ENCODE results near the gene DDX25.

DDX25 gene

DNA sequence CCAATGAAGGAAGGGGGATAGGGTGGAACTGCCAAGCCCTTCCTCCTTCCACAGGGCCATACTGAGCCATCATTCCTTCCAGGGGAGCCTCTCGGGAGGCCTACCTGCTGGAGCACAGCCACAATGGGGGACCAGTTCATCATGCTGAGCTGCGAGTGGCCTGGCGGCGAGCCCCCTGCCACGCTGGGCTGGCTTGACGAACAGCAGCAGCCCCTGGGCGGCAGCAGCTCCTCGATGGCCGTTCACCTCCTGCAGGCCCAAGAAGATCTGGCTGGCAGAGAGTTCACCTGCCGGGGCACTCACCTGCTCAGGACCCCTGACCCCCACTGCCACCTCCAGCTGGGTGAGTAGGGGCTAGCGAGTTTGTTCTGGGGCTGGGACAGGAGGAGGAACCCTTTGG, 47.4 kb downstream of the DDX25 start:
- no peak for DNase-seq

- DNase-seq, result no peak
These were observed 48.3 kb downstream of the DDX25 start for GRCh38 chr11:125952559-125952958.

GRCh38 chr11:125952973-125953372, 48.7 kb downstream of the DDX25 start:
- no peak for DNase-seq

GRCh38 chr11:125953401-125953935, 49.2 kb downstream of the DDX25 start:
- DNase-seq, result no peak

DNA sequence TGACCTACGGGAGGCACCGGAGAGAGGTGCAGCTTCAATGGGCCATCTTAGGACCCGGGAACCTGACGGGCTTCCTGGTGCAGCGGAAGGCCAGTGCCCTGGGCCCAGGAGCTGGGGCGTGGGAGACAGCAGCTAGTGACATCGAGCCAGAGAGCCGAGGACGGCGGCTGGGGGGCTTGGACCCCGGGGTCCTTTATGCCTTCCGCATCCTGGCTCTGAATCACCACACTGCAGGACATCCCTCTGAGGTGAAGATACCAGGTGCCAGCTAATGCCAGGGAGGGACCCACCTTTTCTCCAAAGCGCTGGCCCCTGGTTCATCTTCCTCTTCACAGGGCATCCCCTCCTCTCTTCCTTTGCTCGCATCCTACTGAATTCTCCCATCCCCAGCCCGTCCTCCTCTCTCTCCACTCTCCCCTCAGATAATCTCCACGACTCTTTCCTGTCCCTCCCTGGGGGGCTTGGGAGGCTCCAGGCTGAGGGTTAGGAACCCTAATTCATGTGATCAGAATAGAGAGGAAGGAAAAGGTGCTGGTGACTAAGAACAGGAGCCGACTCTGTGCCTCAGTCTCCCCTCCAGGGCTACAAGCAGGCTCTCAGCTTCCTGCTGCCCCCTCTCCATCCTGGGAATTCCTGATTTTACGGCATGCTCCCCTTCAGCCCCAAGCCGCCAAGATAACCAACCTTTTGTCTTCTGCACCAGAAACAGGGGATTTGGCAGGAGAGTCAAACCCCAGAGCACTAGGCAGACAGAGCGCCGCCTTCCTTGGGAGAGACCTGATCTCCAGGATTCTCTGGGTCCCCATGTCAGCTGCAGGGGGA, 50.0 kb downstream of the DDX25 start:
- no peak for DNase-seq

DNA sequence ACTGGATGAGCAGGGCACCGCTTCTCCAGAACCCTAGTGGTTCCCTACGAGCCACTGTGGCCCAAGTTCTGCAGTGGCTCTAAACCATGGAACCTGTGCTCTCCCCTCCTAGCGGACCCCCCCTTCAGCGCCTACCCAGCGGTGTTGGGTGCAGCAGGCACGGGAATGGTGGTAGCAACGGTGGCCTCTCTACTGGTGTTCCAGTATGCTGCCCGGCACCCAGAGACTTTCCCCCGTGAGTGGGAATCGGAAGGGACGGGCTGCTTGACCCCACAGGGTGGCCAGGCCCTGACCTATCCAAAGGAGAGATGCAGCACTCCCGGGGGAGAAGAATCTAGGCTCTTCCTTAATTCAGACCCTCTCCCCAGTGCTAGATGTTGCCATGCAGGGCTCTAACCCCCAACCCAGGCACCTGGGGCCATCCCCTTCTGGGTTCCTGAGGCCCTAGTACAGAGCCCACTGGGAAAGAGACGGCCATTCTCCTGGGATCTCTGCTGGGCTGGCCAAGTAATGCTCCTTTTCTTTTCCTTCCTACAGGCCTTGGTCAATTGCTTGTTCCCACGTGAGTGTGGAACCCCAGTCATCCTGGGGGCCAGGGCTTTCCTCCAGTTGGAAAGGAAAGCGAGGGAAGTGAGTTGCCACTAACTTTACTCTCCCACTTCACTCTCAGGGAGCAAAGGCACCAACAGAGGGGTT, 50.8 kb downstream of the DDX25 start:
- no peak for DNase-seq

DNA sequence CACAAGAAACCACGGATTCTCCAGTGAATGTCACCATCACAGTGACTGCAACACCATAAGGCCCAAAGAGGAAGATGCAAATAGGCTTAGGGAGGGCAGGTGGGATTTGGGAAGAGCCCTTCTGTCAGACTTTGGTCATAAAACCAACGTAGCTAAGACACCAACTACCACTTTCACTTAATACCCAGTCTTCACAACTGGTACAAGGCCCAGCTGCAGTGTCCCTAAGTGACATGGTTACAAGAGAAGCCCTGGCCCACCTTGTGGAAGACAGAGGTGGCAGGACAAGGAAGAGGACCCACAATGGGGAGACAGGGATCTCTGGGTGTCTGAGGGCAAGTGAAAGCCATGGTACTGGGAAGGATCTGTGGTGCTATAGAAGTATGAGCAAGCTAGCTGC, 51.5 kb downstream of the DDX25 start:
- no peak for DNase-seq

- DNase-seq, result no peak
These were observed 52.3 kb downstream of the DDX25 start for GRCh38 chr11:125956391-125957134.

- no peak for DNase-seq
These were observed 53.5 kb downstream of the DDX25 start for GRCh38 chr11:125957618-125958332.

GRCh38 chr11:125958872-125959400, 54.6 kb downstream of the DDX25 start:
- no peak for DNase-seq

GRCh38 chr11:125959511-125959910, 55.2 kb downstream of the DDX25 start:
- DNase-seq, result no peak

DNA sequence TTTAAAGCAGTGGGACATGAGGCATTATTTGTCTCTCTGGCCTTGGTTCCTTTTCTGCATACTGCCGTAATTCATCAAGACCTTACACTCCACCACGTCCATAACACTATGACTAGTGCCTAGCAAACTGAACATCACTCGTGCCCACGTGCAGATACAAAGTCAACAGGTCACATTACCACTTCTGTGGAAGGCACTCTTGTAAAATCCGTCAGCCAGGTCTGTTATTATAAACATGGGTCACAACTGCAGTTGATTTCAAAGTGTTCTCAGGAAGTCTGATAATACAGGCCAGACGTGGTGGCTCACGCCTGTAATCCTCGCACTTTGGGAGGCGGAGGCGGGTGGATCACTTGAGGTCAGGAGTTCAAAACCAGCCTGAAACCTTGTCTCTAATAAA, 55.6 kb downstream of the DDX25 start:
- DNase-seq, result no peak

DNA sequence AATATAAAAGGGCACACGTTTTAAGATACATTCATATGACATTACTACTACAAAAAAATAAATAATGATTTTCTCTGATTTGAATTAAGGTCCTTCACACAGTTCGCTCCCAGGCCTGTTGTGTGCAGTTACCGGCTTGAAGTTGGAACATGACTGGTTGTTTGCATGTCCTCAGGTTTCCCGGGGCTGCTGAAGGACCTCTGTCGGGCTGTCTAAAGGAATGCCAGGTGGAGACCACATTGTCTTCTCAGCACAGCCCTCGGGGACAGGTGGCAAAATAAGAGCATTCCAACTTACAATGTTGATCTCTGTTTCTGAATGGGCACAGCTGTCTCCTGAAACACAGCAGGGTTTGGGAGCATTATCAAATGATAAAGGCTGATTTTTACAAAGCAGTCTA, 56.5 kb downstream of the DDX25 start:
- DNase-seq, result no peak

DNA sequence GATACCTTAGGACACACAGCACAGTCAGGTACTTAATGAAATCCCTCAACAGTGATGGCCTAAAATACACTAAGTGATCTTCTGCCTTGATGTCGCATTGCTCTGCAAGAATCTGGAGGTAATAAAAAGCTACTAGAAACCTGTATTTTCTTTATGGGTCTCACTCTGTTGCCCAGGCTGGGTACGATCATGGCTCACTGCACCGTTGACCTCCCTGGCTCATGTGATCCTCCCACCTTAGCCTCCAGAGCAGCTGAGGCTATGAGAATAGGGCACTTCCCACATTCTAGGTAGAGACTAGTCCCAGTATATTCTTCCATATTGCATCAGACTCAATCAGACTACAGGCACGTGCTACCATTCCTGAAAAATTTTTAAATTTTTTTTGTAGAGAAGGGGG, 63.2 kb downstream of the DDX25 start:
- no peak for DNase-seq

DNA sequence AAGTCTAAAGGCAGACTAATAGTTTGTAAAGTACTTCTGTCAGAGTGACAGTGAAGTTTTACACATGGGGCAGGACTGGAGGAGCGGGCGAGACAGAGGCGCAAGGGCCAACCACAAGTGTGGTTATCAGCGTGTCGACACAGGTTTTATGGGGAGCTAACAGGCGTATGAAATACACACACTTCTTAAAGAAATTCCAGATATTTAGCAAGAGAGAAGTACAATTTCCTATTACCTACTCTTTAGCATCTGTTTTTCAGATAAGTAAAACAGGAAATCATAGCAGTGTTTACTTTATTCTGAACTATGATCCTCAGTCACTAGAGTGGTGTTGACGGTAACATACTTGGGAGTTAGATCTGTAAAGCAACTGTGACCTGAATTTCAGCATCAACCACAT, 64.0 kb downstream of the DDX25 start:
- DNase-seq, result no peak

GRCh38 chr11:125971618-125972017, 67.3 kb downstream of the DDX25 start:
- DNase-seq, result no peak

GRCh38 chr11:125974284-125974683, 70.0 kb downstream of the DDX25 start:
- DNase-seq, result no peak

- no peak for DNase-seq
These were observed 71.3 kb downstream of the DDX25 start for GRCh38 chr11:125975634-125976033.

GRCh38 chr11:125976156-125976555, 71.8 kb downstream of the DDX25 start:
- no peak for DNase-seq

DNA sequence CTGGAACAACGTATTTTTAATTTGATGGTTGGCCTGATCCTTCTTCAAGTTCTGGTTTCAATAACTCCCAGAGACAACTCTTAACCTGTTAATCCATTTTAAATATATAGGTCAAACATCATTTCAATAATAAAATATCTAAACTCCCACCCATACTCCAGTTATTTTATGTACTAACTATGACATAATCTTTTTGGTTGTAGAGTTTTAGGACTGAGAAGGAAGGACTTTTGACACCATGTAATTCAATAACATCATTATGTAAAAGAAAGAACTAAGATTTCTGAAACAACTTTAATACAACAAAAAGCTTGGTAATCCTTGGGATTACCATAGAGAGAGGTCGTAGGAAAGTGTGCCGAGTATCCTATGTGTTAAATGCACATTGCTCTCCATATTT, 73.0 kb downstream of the DDX25 start:
- DNase-seq, result no peak

DNA sequence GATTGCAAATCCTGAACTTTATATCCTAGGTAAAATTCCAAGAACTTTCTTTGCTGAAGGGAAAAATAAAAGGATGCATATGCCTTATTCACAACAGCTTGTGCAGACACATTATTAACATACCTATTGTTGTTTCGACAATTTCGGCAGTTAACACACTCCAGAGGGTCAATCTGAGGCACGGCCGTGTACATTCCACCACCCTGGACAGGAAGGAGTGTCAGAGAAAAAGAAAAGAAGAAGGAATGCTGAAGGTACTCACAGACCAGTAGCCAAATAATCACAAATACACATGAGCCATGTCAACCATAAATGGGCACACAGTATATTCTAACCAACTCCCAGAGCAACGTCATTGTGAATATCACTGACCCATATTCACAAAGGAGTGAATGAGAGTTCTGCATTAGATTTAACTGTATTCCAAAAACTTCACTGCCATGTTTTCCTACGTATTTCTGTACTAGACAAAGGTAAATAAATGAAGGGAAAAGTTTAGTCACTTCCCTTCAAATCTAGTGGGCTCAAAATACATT, 73.9 kb downstream of the DDX25 start:
- no peak for DNase-seq

Measured in activated T-cell treated with anti-CD3 and anti-CD28 coated beads, Interleukin-2, amount 50 U/mL, for 48 hours (primary cell).